GM12892 (cell line): Measurements from ENCODE around the gene ADAMTS5.

Experiments used
- POLR2A ChIP-seq: IDR thresholded peaks from 2 replicates; pipeline ENCODE4 v1.6.1; 2011; ENCODE audit warnings: low read depth, low read length, control low read depth
- POLR2AphosphoS5 ChIP-seq: IDR thresholded peaks from 2 replicates; pipeline ENCODE4 v1.6.1; 2011; ENCODE audit warnings: low read depth, low read length, control low read depth
- TAF1 ChIP-seq: IDR thresholded peaks from 2 replicates; pipeline ENCODE4 v1.6.1; 2011; ENCODE audit warnings: low read depth, mild to moderate bottlenecking, control low read depth, low read length, borderline replicate concordance

- no peak for TF ChIP-seq POLR2A
- TF ChIP-seq POLR2AphosphoS5 = no peak
- TF ChIP-seq TAF1 = no peak
Observed at GRCh38 chr21:26945916-26946675, 20.8 kb downstream of the ADAMTS5 start.
